TTC549 (cell line): ENCODE measurements around the gene TTC39B.
A peak's percentile ranks its signal among the peaks of the same experiment; 100 is the strongest.

Experiments used
- FAIRE-seq: peaks from 2 replicates; lab custom pipeline; 2012; peaks lifted over from hg19 to GRCh38; lab: Jason Lieb, UNC

Gene TTC39B

GRCh38 chr9:15300218-15300617, 6.8 kb downstream of the TTC39B start:
- FAIRE-seq: no peak

GRCh38 chr9:15299374-15299939, 7.6 kb downstream of the TTC39B start:
- FAIRE-seq: no peak

- no peak for FAIRE-seq
These were observed 8.7 kb downstream of the TTC39B start for GRCh38 chr9:15298362-15298761.

- no peak for FAIRE-seq
These were observed 11.1 kb downstream of the TTC39B start for GRCh38 chr9:15295761-15296405.

GRCh38 chr9:15294604-15295003, 12.4 kb downstream of the TTC39B start:
- FAIRE-seq: no peak

DNA sequence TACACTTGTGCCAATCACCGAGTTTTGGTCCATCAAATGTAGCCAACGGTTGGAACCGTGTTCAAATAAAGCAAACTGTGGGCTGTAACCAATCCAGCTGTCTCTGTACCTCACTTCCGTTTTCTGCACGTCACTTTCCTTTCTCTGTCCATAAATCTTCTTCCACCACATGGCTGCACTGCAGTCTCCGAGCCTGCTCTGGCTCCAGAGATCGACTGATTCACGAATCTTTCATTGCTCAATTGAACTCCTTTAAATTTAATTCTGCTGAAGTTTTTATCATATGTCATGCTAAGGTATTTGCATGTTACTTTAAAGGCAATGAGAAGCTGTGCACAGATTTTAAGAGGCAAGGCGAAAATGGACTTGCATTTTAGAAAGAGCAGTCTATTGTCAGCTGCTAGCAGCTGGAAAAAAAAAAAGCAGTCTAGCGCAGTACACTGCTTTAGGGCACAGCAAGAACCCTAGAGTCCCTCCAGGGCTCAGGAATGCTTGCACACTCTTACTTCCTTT, 13.2 kb downstream of the TTC39B start:
- FAIRE-seq: no peak

GRCh38 chr9:15293084-15293483, 13.9 kb downstream of the TTC39B start:
- FAIRE-seq: no peak

GRCh38 chr9:15289603-15290002, 17.4 kb downstream of the TTC39B start:
- FAIRE-seq: no peak

GRCh38 chr9:15287309-15287708, 19.7 kb downstream of the TTC39B start:
- no peak for FAIRE-seq

GRCh38 chr9:15286161-15286821, 20.7 kb downstream of the TTC39B start:
- FAIRE-seq: no peak

GRCh38 chr9:15282567-15283285, 24.3 kb downstream of the TTC39B start:
- FAIRE-seq: no peak

DNA sequence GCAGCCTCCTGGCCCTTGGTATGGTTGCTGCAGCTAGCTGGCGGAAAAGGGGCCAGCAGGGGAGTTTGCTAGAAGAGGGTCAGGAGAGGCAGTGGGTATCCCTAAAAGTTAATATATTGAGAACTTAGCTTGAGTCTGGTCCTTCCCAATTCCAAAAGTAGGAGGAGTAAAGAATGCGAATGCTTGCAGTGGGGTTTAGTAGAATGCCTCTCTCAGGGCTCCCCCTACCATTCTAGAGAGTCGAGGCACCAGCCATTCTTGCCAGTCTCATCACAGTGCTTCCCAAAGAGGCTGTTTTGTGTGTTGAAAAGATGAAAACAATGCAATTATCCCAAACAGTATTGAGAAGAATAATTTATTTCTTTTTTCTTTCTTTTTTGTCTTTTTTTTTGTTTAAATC, 26.4 kb downstream of the TTC39B start:
- FAIRE-seq: no peak

DNA sequence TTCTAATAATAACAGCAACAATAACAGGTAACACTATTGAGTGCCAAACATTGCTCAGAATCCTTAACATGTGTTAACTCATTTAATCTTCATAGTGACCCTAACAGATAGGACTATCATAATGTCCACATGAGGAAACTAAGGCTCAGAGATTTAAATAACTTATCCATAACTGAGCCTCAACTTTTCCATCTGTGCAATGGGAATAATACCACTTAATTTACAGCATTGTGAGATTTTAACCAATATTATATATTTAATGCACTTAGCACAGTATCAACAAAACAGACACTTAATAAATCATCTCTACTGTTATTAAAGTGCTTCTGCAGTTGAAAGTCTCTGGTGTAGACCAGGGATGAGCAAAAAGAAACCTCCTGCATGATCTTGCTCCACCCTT, 28.2 kb downstream of the TTC39B start:
- no peak for FAIRE-seq

- no peak for FAIRE-seq
These were observed 28.8 kb downstream of the TTC39B start for GRCh38 chr9:15278091-15278687.

DNA sequence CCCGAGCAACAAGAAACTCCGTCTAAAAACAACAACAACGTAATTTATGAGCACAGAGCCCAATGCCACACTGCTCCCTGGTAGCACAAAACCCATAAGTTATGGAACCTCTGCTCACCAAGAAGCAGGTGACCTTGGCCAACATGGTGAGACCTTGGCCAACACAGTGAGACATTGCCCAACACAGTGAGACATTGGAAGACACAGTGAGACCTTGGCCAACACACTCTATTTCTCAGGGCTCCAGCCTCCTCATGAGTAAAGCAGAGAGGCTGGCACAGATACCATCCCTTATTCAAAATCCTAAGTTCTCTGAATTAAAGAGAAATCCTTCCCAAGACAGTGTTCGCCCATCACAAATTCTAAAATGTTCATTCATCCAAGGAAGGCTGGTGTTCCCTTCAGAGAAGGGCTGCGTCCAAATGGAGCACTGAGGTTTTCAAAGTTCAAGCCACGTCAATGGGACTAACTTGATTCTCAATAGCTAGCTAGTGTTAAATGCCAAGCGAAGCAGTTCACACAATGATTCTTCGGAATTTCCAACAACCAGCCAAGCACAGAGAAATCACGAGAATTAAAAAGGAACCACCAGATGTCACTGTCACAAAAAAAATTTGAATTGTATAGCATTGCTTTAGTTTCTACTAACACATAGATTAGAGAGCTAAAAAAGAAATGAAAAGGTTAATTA, 29.5 kb downstream of the TTC39B start:
- FAIRE-seq: peak; percentile 93

DNA sequence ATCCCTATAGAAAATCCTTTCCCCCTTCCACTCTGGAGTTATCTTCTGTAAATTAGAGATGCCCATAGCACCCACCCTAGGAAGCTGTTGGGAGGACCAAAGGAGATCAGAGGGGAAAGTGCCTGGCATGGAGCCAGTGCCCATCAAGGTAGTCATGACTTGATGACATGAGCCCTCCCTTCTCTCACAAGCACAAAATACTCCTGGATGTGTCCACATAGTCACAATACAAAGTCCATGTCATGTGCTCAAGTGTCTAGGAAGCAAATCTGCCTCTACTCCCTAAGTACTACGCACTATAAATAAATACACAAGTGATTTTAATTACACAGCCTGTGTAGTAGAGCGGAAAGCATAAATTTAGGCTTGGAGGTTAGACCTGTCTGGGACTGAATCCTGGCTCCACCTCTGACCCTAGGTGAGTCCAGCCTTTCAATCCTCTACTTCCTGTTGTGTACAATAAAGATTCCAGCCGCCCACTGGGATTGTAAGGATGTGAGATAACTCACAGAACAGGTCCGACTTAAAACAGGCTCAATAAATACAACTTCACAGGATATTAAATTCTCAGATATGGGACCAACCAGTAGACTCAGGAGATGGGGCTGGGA, 30.6 kb downstream of the TTC39B start:
- no peak for FAIRE-seq

DNA sequence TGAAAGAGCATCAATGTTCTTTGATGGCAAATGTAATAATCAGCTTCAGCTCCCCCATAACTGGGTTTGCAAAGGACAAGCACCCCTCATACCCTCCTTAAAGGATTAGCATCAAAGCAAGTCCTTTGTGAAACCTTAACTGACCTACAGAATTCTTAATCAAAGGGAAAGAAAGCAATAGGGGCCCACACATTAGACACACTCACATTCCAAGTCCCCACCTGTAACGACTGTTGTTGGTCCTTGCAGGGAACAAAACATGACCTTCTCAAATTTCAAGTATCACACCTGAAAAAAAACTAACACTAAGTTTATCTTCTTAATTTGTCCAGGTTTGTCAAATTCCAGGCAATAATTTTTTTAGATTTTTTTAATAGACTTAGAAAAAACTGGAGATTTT, 32.6 kb downstream of the TTC39B start:
- FAIRE-seq: no peak

DNA sequence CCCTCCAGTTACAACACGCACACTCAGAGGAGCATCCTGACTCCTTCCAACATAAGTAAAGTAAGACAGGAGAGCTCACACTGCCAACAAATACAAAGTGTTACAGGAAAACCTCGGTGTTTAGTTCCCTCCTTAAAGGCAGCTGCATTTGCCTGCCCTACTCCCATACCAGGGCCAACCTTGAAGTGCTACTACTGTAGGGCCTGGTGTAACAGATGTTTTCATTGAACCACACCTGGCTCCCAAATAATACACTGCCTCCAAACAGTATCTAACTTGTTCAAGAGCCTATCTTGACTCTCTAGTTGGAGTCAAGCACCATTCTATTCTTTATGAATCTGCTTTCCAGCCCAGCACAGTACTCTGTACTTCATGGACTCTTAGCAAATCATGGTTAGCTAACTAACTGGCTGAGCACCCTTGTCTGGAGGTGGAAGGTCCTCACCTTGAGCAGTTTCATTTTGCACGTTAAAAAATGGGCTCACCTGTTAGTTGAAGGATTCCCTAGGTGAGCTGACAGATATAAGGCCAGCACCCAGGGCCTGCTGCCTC, 34.6 kb downstream of the TTC39B start:
- no peak for FAIRE-seq

DNA sequence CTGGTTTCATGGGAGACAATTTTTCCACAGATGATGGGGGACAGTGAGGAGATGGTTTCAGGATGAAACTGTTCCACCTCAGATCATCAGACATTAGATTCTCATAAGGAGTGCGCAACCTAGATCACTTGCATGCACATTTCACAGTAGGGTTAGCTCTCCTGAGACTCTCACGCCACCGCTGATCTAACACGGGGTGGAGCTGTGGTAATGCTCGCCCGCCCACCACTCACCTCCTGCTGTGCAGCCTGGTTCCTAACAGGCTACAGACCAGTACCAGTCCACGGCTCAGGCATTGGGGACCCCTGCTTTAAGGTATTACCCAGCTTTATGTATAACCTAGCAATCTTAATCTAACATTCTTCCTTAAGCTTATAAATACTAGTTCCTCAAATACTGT, 35.6 kb downstream of the TTC39B start:
- no peak for FAIRE-seq

DNA sequence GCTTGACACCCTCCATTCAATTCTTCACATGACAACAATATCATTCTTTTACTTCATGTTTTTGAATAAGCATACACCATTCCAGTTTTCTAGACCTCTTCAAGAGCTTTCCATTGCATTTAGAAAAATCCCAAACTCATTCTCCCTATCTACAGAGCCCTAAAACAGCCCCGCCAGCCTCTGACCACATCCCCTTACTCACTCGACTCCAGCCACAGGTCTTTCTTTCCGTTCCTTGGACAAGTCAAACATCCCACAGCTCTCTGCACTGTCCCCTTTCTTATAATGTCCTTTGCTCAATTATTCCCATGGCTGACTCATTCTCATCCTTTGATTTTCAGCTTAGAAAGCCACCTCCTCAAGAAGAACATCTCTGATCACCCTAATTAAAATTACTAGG, 38.2 kb downstream of the TTC39B start:
- FAIRE-seq: no peak

DNA sequence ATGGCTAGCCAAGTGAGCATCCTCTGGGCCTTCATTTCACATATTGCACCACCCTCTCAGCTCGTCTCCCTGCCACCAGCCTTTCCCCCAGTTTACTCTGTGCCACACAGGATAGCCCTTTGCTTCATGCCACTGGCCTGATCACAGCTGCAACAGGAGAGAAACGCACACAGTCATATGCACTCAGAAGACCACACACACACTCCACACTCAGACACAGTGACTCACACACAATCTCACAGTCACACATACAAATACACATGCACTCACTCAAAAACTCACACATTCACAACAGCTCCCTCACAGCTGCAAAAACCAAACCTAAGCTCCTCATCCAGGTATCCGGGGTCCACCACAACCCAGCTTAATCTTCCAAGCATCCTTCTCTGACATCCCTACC, 38.7 kb downstream of the TTC39B start:
- no peak for FAIRE-seq
